Measurements from ENCODE around the gene S100PBP. TPM values are rescaled to one million over a fixed set of nuclear protein-coding genes. Genes with fewer than 3 reads are reported as not detected.

The S100PBP gene
- total RNA-seq = 62.6 and 66.1 TPM in 2 replicates
- long read RNA-seq, full-length matches to known transcripts = 24 of 56 reads
- long read RNA-seq, partial matches to known transcripts = 5 of 56 reads
- long read RNA-seq, other reads (novel, unspliced or antisense) = 27 of 56 reads

DNA sequence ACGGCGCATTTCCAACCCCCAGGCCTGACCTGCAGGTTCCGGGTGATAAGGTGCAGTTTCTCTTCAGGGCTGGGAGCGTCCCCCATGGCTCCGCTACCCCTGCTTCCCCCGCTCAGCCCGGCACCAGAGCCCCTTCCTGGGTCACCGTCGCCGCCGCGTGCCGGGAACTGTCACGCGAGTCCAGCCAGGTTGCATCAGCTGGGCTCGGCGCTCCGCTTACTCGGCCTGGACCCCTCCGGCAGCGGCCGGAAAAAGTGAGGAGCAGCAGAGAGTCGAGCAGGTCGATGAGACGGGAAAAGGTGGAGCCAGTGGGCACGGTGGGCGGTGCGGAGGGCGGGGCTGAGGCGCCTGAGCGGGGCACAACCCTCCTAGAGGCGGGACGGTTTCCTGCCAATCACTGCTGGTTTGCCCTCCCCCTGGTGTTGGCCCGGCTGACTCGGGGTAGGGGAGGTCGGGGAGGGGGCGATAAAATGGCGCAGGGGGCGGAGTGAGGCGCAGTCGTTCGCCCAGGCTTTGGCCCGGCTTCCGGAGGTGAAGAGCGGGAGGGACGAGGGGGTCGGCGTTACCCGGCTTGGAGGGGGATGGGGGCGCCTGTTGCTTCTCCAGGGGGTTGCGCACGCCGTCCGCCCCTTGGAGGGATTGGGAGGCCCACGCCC, at the start of gene S100PBP, which contains the start of gene YARS1:
TSS of gene S100PBP (plus strand) at position 495 of the 656 bp plus-strand sequence. CDS start 8,447 bp downstream, outside the sequence.
TSS of gene YARS1 (minus strand) at position 200 of the 656 bp plus-strand sequence. CDS start at position 86, 114 bp downstream.
- TF ChIP-seq, protein P1, sequence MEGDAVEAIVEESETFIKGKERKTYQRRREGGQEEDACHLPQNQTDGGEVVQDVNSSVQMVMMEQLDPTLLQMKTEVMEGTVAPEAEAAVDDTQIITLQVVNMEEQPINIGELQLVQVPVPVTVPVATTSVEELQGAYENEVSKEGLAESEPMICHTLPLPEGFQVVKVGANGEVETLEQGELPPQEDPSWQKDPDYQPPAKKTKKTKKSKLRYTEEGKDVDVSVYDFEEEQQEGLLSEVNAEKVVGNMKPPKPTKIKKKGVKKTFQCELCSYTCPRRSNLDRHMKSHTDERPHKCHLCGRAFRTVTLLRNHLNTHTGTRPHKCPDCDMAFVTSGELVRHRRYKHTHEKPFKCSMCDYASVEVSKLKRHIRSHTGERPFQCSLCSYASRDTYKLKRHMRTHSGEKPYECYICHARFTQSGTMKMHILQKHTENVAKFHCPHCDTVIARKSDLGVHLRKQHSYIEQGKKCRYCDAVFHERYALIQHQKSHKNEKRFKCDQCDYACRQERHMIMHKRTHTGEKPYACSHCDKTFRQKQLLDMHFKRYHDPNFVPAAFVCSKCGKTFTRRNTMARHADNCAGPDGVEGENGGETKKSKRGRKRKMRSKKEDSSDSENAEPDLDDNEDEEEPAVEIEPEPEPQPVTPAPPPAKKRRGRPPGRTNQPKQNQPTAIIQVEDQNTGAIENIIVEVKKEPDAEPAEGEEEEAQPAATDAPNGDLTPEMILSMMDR (IDR thresholded peaks at IDR 0.05; ENCODE audit: unreplicated experiment) = no peak
- Mint-ChIP-seq H3K4me1 (ENCODE audit: low read depth) (peaks cover 30% of the 10 kb centered on the region), H3K27me3 (no peaks in the 10 kb centered on the region), H3K9me3 (ENCODE audit: low read depth) (no peaks in the 10 kb centered on the region), H3K27ac (peak within 1 kb of the TSS; percentile 95), H3K36me3 (ENCODE audit: insufficient read depth) (peaks cover 10% of the 10 kb centered on the region), H3K4me3 (ENCODE audit: low read depth) (peak within 1 kb of the TSS; percentile 97)
- DNase-seq (ENCODE audit: low spot score, unreplicated experiment) = peak; percentile 100

DNA sequence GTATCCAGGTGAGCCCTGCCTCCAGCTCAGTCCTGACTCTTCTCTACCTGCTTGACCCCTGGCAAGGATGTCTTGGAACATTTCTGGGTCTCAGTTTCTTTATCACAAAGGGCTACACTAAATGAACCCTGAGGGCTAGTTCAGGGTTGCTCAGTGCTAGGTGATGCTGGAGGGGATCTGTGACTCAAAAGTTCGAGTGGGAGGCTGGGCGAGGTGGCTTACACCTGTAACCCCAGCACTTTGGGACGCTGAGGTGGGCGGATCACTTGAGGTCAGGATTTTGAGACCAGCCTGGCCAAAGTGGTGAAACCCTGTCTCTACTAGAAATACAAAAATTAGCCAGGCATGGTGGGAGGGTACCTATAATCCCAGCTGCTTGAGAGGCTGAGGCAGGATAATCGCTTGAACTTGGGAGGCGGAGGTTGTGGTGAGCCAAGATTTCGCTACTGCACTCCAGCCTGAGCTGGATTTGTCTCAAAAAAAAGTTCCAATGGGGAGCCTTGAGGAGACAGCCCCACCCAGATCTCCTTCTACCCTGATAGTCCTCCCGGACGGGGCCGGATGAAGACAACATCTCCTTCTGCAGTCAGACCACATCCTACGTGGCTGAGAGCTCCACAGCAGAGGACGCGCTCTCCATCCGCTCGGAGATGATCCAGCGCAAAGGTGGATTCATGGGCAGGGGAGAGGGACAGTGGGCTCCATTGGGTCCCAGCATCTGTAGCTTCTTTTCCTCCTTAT, 49.2 kb upstream of the S100PBP start:
- Mint-ChIP-seq H3K27ac (no peak overlapping the region), H3K27me3 (no peaks in the 10 kb centered on the region), H3K36me3 (ENCODE audit: insufficient read depth) (peaks cover 12% of the 10 kb centered on the region), H3K9me3 (ENCODE audit: low read depth) (no peaks in the 10 kb centered on the region), H3K4me1 (ENCODE audit: low read depth) (peaks cover 28% of the 10 kb centered on the region), H3K4me3 (ENCODE audit: low read depth) (no peak overlapping the region)
- TF ChIP-seq, protein P1 (IDR thresholded peaks at IDR 0.05; ENCODE audit: unreplicated experiment) = no peak
- DNase-seq (ENCODE audit: low spot score, unreplicated experiment) = no peak

DNA sequence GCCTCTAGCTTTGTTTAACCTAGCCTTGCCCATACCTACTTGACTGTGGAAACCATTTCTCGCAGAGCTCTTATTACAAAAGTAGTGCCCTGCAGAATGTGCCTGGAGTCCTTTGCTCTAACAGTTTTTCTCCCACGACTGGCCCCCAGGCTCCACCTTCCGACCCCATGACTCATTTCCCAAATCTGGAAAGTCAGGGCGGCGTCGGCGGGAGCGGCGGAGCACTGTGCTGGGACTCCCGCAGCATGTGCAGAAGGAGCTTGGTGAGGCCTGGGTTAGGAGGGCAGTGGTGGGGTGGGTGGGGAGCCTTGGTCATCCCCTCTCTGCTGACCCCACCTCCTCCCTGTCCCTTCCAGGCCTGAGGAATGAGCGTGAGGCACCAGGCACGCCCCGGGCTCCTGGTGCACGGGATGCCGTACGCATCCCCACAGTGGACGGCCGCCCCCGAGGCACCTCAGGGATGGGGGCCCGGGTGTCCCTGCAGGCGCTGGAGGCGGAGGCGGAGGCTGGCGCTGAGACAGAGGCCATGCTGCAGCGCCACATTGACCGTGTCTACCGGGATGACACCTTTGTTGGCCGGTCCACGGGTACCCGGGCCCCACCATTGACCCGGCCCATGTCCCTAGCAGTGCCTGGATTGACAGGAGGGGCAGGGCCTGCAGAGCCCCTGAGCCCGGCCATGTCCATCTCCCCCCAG, 47.8 kb upstream of the S100PBP start:
- H3K27me3 Mint-ChIP-seq = no peaks in the 10 kb centered on the region
- TF ChIP-seq, protein P1 (IDR thresholded peaks at IDR 0.05; ENCODE audit: unreplicated experiment) = no peak
- H3K36me3 Mint-ChIP-seq (ENCODE audit: insufficient read depth) = peaks cover 13% of the 10 kb centered on the region
- peaks cover 27% of the 10 kb centered on the region for H3K4me1 Mint-ChIP-seq (ENCODE audit: low read depth)
- no peak for DNase-seq (ENCODE audit: low spot score, unreplicated experiment)
- no peaks in the 10 kb centered on the region for H3K9me3 Mint-ChIP-seq (ENCODE audit: low read depth)
- H3K4me3 Mint-ChIP-seq (ENCODE audit: low read depth) = no peak overlapping the region
- no peak overlapping the region for H3K27ac Mint-ChIP-seq

DNA sequence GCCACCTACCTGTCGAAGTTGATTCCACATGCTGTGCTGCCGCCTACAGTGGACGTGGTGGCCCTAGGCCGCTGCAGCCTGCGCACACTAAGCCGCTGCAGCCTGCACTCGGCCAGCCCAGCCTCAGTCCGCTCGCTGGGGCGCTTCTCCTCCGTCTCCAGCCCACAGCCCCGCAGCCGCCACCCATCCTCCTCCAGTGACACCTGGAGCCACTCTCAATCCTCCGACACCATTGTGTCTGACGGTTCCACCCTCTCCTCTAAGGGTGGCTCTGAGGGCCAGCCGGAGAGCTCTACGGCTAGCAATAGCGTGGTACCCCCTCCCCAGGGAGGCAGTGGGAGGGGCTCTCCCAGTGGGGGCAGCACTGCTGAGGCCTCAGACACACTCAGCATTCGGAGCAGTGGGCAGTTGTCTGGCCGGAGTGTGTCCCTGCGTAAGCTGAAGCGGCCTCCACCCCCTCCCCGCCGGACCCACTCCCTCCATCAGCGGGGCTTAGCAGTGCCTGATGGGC, 47.2 kb upstream of the S100PBP start:
- Mint-ChIP-seq H3K4me1 (ENCODE audit: low read depth) (peaks cover 25% of the 10 kb centered on the region), H3K36me3 (ENCODE audit: insufficient read depth) (peaks cover 13% of the 10 kb centered on the region), H3K4me3 (ENCODE audit: low read depth) (no peak overlapping the region), H3K9me3 (ENCODE audit: low read depth) (no peaks in the 10 kb centered on the region), H3K27ac (no peak overlapping the region), H3K27me3 (no peaks in the 10 kb centered on the region)
- no peak for DNase-seq (ENCODE audit: low spot score, unreplicated experiment)
- TF ChIP-seq, protein P1 (IDR thresholded peaks at IDR 0.05; ENCODE audit: unreplicated experiment) = no peak
